K562 treated with DMSO at 1 percent for 12 hours (cell line): ENCODE measurements around the gene CYB5D1. TPM values are rescaled to one million over a fixed set of nuclear protein-coding genes. Genes with fewer than 3 reads are reported as not detected.

ENCODE experiments used
- total RNA-seq: library from RNA; unstranded; fragments of 300-600 nt; gene quantifications from 2 replicates; pipeline ENCODE4 v1.2.3, GENCODE V29; 2022; ENCODE audit not compliant: insufficient read depth

Gene CYB5D1, protein sequence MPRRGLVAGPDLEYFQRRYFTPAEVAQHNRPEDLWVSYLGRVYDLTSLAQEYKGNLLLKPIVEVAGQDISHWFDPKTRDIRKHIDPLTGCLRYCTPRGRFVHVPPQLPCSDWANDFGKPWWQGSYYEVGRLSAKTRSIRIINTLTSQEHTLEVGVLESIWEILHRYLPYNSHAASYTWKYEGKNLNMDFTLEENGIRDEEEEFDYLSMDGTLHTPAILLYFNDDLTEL
- total RNA-seq, result 0.70 and 2.5 TPM in 2 replicates

GRCh38 chr17:7857713-7858521 is at the start of gene CYB5D1:
Gene CYB5D1 (plus strand): TSS chr17:7858003. CDS start chr17:7858135, 132 bp downstream.

DNA sequence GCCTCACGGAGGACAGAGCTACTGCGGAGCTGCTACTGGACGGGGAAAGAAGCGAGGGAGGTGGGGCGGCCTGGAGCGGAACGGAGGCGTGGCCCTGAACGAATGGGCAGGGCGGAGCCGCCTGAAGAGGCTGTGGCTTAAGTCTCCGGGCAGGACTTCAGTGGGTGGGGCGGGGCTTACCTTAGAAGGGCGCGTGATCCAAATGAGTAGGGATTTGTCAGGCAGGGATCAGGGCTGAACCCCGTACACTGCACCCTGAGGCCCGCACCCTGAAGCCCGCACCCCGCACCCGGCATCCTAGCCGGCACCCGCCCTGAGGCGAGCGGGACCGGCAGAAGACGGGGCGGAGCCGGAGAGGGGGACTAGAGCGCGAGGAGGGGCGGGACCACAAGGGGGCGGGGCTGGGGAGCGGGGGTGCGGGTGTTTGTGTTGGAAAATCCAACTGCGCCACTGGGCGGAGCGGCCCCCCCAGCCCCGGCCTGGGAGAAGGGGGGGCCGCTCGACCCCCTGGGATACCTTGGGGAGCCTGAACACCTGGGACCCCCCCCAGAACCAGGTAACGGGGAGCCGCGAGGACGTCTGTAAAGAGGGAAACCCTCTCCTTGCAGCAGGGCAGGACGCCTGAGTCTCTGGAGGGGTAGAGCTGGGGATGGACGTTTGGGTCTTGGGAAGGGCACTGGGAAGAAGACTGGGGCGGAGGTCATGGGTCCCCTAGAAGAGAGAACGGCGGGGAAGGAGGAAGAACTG is 23.8 kb upstream of the CYB5D1 start, which contains the start of gene KDM6B:
TSS of gene KDM6B (plus strand) at position 423 of the 747 bp plus-strand sequence. CDS start 11,338 bp downstream, outside the sequence.

DNA sequence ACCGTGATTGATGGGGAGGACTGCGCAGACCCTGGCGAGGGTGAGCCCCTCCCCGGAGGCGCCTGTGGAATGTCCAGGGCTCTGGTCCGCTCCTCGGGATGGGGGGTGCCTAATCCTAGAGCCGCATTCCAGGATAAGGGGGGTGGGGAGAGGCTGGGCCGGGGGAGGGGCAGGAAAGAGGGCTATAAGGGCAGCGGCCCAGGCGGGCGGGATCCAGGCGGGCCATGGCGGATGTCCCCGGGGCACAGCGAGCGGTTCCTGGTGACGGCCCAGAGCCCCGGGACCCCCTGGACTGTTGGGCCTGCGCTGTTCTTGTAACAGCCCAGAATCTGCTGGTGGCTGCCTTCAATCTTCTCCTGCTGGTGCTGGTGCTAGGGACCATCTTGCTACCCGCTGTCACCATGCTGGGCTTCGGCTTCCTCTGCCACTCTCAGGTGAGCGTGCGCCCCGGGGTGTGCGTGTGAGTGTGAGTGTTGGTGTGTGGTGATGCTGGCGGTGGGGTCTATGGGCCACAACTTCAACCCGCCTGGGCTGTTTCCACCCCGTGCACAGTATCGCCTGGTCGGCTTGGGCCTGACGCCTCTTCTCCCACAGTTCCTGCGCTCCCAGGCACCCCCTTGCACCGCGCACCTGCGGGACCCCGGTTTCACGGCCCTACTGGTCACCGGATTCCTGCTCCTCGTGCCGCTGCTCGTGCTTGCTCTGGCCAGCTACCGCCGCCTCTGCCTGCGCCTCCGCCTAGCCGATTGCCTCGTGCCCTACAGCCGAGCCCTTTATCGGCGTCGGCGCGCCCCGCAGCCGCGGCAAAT is 2.7 kb upstream of the CYB5D1 start, which contains the start of gene TMEM88:
TSS of gene TMEM88 (plus strand) at position 216 of the 809 bp plus-strand sequence. CDS start at position 225, 9 bp downstream.

DNA sequence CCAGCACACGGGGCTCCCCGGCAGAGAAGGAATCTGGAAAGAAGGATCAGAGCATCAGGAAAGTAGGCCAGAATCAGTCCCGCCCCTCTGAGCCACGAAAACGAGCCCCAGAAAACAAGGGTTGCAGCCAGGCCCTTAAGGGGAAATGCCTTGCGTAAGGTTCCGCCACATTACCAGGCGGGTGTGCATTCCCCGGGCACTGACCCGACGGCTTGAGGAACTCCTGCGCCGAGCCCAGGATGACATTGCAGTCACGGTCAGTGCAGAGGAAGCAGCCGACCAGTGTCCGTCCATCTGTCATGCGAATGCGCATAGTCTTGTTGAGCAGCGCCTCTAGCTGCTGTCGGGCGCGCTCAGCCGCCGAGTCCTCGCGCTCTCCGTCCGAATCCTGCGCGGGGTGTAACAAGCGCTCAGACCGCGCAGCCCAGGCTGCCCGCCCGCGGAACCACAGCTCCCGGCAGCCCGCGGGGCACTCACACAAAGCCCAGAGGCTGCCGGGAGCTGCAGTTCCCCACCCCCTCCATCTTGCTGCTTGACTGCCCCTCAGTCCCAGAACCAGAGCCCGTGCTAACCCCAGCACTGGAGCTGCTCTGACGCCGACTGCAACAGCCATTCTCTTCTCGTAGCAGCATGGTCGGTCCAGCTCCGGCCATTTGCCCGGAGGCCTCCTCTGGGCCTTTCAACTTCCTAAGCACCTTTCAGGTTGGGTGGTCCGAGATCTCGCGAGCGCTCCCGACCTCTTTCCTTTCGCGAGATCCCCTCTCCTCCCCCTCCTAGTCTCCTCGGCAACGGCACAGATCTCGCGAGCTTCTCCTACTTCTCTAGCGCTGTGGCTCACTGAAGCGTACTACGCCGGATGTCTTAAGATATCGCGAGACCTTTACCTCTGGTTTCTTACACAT is 741 bp upstream of the CYB5D1 start, which contains the start of gene NAA38:
TSS of gene NAA38 (minus strand) at position 749 of the 902 bp plus-strand sequence. CDS start at position 653, 96 bp downstream.

GRCh38 chr17:7888184-7888920 is 30.5 kb downstream of the CYB5D1 start, which contains the start of gene CHD3:
Gene CHD3 (plus strand): TSS chr17:7888789. CDS start chr17:7889001, 212 bp downstream.

Other genes with a start within 250 kb of the CYB5D1 start
- 43.7 and 60.0 TPM in 2 replicates for gene FXR2, start 243.1 kb upstream of the CYB5D1 start, total RNA-seq
- gene SAT2, start 230.2 kb upstream of the CYB5D1 start, total RNA-seq, result 61.5 and 61.6 TPM in 2 replicates
- not detected in 2 replicates for gene SHBG, start 227.9 kb upstream of the CYB5D1 start, total RNA-seq
- gene ATP1B2, start 207.1 kb upstream of the CYB5D1 start, total RNA-seq, result 1.7 and 4.2 TPM in 2 replicates
- 5.9 and 6.0 TPM in 2 replicates for gene TP53, start 170.5 kb upstream of the CYB5D1 start, total RNA-seq
- 40.5 and 46.5 TPM in 2 replicates for gene WRAP53, start 169.5 kb upstream of the CYB5D1 start, total RNA-seq
- gene EFNB3, start 152.8 kb upstream of the CYB5D1 start, total RNA-seq, result not detected in 2 replicates
- not detected in 2 replicates for gene DNAH2, start 140.3 kb upstream of the CYB5D1 start, total RNA-seq
- gene KDM6B, start 23.8 kb upstream of the CYB5D1 start, total RNA-seq, result 4.7 and 22.0 TPM in 2 replicates
- gene TMEM88, start 2.9 kb upstream of the CYB5D1 start, total RNA-seq, result 2.8 TPM in 1 of 2 replicates, not detected in the other
- 49.9 and 82.9 TPM in 2 replicates for gene NAA38, start 444 bp upstream of the CYB5D1 start, total RNA-seq
- gene CHD3, start 30.8 kb downstream of the CYB5D1 start, total RNA-seq, result 12.4 and 22.4 TPM in 2 replicates
- gene RNF227, start 58.3 kb downstream of the CYB5D1 start, total RNA-seq, result 0.31 and 1.5 TPM in 2 replicates
- gene KCNAB3, start 71.9 kb downstream of the CYB5D1 start, total RNA-seq, result 1.4 and 2.1 TPM in 2 replicates
- 125 and 136 TPM in 2 replicates for gene TRAPPC1, start 73.9 kb downstream of the CYB5D1 start, total RNA-seq
- gene CNTROB, start 74.2 kb downstream of the CYB5D1 start, total RNA-seq, result 21.9 and 37.3 TPM in 2 replicates
- gene GUCY2D, start 144.6 kb downstream of the CYB5D1 start, total RNA-seq, result not detected in 2 replicates
- gene ALOX15B, start 181.1 kb downstream of the CYB5D1 start, total RNA-seq, result not detected in 2 replicates
- gene ALOX12B, start 229.7 kb downstream of the CYB5D1 start, total RNA-seq, result not detected in 2 replicates